Uterus (tissue), 4 donors: Measurements from ENCODE around the gene ANKRD35. TPM values are rescaled to one million over a fixed set of nuclear protein-coding genes. Genes with fewer than 3 reads are reported as not detected.

ENCODE experiments used
- DNase-seq, 2 donors: peaks; one replicate each; pipeline ENCODE4 v3.0.0-alpha.2; 2019 to 2020
- H3K27ac ChIP-seq, 2 donors: fragments of 200-600 bp; sonication (generic); 1 replicate in 1 of 2; 2 replicates in 1 of 2; pipeline ENCODE4 v1.5.1; 2016 to 2018
- H3K27me3 ChIP-seq, 2 donors: fragments of 200-600 bp; sonication (generic); one replicate each; pipeline ENCODE4 v1.5.1; 2018 to 2019; ENCODE audit warnings: control low read depth in 1 of 2
- H3K36me3 ChIP-seq, 2 donors: fragments of 200-600 bp; sonication (generic); one replicate each; pipeline ENCODE4 v1.5.1; 2019; ENCODE audit warnings: control low read depth in 1 of 2
- H3K4me1 ChIP-seq, 2 donors: fragments of 200-600 bp; sonication (generic); one replicate each; pipeline ENCODE4 v1.5.1; 2018 to 2019; ENCODE audit warnings: control low read depth in 1 of 2
- H3K4me3 ChIP-seq, 2 donors: fragments of 200-600 bp; sonication (generic); 1 replicate in 1 of 2; 2 replicates in 1 of 2; pipeline ENCODE4 v1.5.1; 2018 to 2019; ENCODE audit warnings: mild to moderate bottlenecking in 1 of 2
- H3K9me3 ChIP-seq, 2 donors: fragments of 200-600 bp; sonication (generic); one replicate each; pipeline ENCODE4 v1.5.1; 2019; ENCODE audit warnings: control low read depth in 1 of 2
- POLR2A ChIP-seq, 2 donors: fragments of 450-650 bp; IDR thresholded peaks; one replicate each; pipeline ENCODE4 v1.6.1; 2016; ENCODE audit warnings: antibody characterized with exemption in 2 of 2, mild to moderate bottlenecking in 1 of 2, moderate library complexity in 1 of 2
- intact Hi-C: fragments of 100-400 bp; cut with DNase I; formaldehyde crosslinking; loops from one replicate; pipeline ENCODE4 v1.15.1; 2023; ENCODE audit warnings: low total_unique reads
- total RNA-seq, 4 donors: library from RNA; depleted of rRNA in 3 of 4; stranded (reverse); fragments of >200 nt in 3 of 4; gene quantifications; one replicate each; pipeline versions ENCODE4 v1.1.0 to v1.2.4, GENCODE V29; 2014 to 2023
- TF ChIP-seq, protein P1 (sequence below), 4 experiments: fragments of 200-600 bp in 2 of 4; fragments of 450-650 bp in 2 of 4; sonication (generic) in 2 of 4; IDR thresholded peaks; one replicate each; pipeline ENCODE4 v1.5.1; 2016 to 2019; ENCODE audit warnings: antibody characterized with exemption in 4 of 4, mild to moderate bottlenecking in 2 of 4, moderate library complexity in 1 of 4
- donor health status: DM: yes; HTN: yes; CAD: no.

Gene ANKRD35
- total RNA-seq, 4 donors from 2014 or later: 0.77 to 8.8 (median 5.4) TPM

DNA sequence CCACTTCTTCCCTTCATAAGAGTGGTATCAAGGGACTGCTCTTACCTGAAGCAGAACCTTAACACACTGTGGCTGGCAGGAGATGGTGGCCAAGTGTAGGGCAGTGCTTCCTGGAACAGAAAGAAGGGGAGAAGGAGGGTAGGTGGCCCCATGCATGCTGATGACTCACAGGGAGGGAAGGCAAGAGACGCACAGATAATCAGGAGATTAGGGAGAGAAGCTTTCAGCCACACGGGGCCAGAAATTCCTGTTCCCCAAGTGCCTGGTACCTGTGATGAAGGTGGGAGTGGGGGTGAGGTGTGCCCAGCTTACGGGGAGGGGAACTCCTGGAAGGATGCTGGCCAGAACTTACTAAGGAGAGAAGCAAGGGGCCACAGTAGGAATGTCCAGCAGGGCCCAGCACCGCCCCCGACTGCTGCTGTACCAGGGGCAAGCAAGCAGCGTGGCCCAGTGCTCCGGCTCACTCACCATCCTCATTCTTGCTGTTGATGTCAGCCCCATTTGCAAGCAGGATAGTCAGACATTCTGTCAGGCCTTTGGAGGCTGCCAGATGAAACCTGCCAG is 7.7 kb downstream of the ANKRD35 start:
- TF ChIP-seq, protein P1, sequence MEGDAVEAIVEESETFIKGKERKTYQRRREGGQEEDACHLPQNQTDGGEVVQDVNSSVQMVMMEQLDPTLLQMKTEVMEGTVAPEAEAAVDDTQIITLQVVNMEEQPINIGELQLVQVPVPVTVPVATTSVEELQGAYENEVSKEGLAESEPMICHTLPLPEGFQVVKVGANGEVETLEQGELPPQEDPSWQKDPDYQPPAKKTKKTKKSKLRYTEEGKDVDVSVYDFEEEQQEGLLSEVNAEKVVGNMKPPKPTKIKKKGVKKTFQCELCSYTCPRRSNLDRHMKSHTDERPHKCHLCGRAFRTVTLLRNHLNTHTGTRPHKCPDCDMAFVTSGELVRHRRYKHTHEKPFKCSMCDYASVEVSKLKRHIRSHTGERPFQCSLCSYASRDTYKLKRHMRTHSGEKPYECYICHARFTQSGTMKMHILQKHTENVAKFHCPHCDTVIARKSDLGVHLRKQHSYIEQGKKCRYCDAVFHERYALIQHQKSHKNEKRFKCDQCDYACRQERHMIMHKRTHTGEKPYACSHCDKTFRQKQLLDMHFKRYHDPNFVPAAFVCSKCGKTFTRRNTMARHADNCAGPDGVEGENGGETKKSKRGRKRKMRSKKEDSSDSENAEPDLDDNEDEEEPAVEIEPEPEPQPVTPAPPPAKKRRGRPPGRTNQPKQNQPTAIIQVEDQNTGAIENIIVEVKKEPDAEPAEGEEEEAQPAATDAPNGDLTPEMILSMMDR (IDR thresholded peaks at IDR 0.05): no peak
- no peak for TF ChIP-seq POLR2A (IDR thresholded peaks at IDR 0.05)
- Histone ChIP-seq H3K36me3 (no peaks in the 10 kb centered on the region), H3K27me3 (no peaks in the 10 kb centered on the region), H3K4me1 (no peaks in the 10 kb centered on the region), H3K9me3 (no peaks in the 10 kb centered on the region), H3K4me3 (no peak overlapping the region), H3K27ac (no peak overlapping the region)
- intact Hi-C loops: no loop called here
- DNase-seq: no peak

DNA sequence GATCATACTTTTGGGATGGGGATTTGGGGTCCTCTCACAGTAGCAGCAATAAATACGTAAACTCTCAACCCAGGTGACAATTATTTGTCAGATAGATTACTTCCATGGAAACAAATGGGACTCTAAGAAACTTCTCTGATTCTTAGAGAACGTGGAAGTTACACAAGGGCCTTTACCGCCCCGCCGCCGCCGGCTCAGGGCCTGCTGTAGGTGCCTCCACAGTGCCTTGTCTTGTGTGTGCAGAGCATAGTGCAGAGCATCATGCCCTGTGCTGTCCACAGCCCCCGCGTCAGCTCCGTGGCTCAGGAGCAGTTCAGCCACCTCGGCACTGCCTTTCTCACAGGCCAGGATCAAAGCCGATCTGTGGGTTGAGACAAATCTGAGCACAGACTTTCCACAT is 11.0 kb downstream of the ANKRD35 start:
- Histone ChIP-seq H3K9me3 (no peaks in the 10 kb centered on the region), H3K4me3 (no peak overlapping the region), H3K36me3 (no peaks in the 10 kb centered on the region), H3K27ac (no peak overlapping the region), H3K4me1 (no peaks in the 10 kb centered on the region), H3K27me3 (no peaks in the 10 kb centered on the region)
- DNase-seq: no peak
- intact Hi-C loops: no loop called here
- TF ChIP-seq POLR2A (IDR thresholded peaks at IDR 0.05): no peak
- TF ChIP-seq, protein P1 (IDR thresholded peaks at IDR 0.05): no peak

DNA sequence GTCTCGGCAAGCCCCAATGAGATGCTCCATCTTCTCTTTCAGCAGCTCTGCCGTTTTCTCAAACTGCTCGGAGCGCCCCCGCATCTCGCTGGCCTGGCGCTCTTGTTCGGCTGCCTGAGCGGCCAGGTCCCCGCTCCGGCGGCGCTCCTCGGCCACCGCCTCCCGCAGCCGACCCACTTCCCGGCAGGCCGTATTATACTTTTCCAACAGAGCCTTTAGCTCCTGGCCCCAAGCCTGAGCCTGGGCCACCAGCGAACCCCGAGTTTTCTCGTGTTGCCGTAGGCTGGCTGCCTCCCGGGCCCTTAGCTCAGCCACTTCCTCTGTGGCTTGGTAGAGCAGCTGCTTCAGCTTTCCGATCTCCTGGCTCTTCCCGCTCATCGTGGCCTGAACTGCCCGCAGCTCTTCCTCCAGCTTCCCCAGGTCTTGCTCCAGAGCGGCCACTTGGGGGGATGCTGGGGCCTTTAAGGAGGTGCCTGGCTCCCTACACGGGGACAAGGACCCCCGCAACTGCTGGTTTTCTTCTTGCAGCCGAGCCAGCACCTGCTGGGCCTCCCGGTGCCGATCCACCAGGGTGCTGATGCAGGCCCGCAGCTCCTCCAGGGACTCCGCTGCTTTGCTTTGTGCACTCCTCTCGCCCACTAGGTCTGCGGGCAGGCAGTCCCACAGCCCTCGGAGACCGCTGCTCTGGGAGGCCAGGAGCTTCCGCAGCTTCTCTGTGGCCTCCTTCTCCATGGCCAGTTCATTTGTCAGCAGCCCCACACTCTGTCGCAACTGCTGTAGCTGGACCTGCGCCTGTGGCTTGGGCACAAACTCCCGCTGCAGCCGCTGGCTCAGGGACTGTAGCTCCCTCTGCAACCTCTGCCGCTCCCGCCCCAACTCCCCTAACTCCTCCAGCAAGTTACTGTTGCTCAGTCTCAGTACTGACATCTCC is 13.4 kb downstream of the ANKRD35 start:
- Histone ChIP-seq H3K9me3 (no peaks in the 10 kb centered on the region), H3K4me1 (no peaks in the 10 kb centered on the region), H3K4me3 (peak overlapping the region; percentile 50 to 56), H3K36me3 (no peaks in the 10 kb centered on the region), H3K27ac (peak overlapping the region; percentile 94), H3K27me3 (no peaks in the 10 kb centered on the region)
- intact Hi-C loops: no loop called here
- DNase-seq: peak; percentile 77 to 82
- TF ChIP-seq POLR2A (IDR thresholded peaks at IDR 0.05): peak in 1 of 2 donors; percentile 41
- TF ChIP-seq, protein P1 (IDR thresholded peaks at IDR 0.05): no peak

DNA sequence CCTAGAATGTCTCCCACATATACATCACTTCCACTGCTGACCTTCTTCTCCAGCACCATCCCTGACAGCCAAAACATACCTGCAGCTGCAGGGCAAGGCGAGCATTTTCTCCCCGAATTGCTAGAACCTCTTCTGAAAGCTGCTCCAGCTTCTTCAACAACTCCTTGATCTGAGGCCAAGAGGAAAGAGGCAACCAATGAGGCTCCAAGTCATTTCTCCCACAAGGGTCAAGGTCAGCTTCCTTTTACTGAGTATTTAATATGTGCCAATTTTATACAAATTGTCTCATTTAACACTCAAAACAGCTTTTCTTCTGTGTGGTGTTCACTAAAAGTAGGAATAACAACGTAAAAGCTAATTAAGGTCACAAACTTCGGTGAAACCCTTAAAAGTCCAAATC is 17.4 kb downstream of the ANKRD35 start:
- Histone ChIP-seq H3K4me3 (no peak overlapping the region), H3K36me3 (no peaks in the 10 kb centered on the region), H3K4me1 (no peaks in the 10 kb centered on the region), H3K9me3 (no peaks in the 10 kb centered on the region), H3K27ac (no peak overlapping the region), H3K27me3 (no peaks in the 10 kb centered on the region)
- TF ChIP-seq, protein P1 (IDR thresholded peaks at IDR 0.05): no peak
- TF ChIP-seq POLR2A (IDR thresholded peaks at IDR 0.05): no peak
- no peak for DNase-seq
- intact Hi-C loops: no loop called here
